Measurements from ENCODE around the gene STOX2.
"Not testable (repeated sequence)": the region's sequence is repeated elsewhere in the genome, so short reads cannot be mapped to it uniquely, and the experiment has no call there.

STOX2 gene

GRCh38 chr4:184028561-184029374 is 123.7 kb downstream of the STOX2 start:
- Mint-ChIP-seq H3K36me3 (ENCODE audit: low read depth) (no peaks in the 10 kb centered on the region), H3K4me1 (peaks cover 20% of the 10 kb centered on the region), H3K27me3 (peaks cover 7% of the 10 kb centered on the region), H3K9me3 (no peaks in the 10 kb centered on the region), H3K27ac (no peak overlapping the region), H3K4me3 (peak overlapping the region; percentile 79)
- ATAC-seq (peak; percentile 52), DNase-seq (no peak)

- no peak overlapping the region for H3K27ac Mint-ChIP-seq
- DNase-seq (no peak), ATAC-seq (no peak)
- H3K4me1 Mint-ChIP-seq: peaks cover 20% of the 10 kb centered on the region
- H3K9me3 Mint-ChIP-seq: no peaks in the 10 kb centered on the region
- H3K36me3 Mint-ChIP-seq (ENCODE audit: low read depth): no peaks in the 10 kb centered on the region
- H3K4me3 Mint-ChIP-seq: no peak overlapping the region
- H3K27me3 Mint-ChIP-seq: peaks cover 8% of the 10 kb centered on the region
These were observed 124.9 kb downstream of the STOX2 start for GRCh38 chr4:184030036-184030435.

GRCh38 chr4:184030764-184031163 is 125.7 kb downstream of the STOX2 start:
- Mint-ChIP-seq H3K27ac (no peak overlapping the region), H3K27me3 (peaks cover 9% of the 10 kb centered on the region), H3K4me3 (no peak overlapping the region), H3K36me3 (ENCODE audit: low read depth) (no peaks in the 10 kb centered on the region), H3K4me1 (peaks cover 20% of the 10 kb centered on the region), H3K9me3 (no peaks in the 10 kb centered on the region)
- no peak for DNase-seq
- no peak for ATAC-seq

- H3K9me3 Mint-ChIP-seq: no peaks in the 10 kb centered on the region
- peaks cover 20% of the 10 kb centered on the region for H3K4me1 Mint-ChIP-seq
- no peaks in the 10 kb centered on the region for H3K36me3 Mint-ChIP-seq (ENCODE audit: low read depth)
- no peak overlapping the region for H3K27ac Mint-ChIP-seq
- peaks cover 9% of the 10 kb centered on the region for H3K27me3 Mint-ChIP-seq
- DNase-seq (no peak), ATAC-seq (no peak)
- H3K4me3 Mint-ChIP-seq: no peak overlapping the region
These were observed 127.0 kb downstream of the STOX2 start for GRCh38 chr4:184032091-184032490.

GRCh38 chr4:184039963-184040383 is 134.9 kb downstream of the STOX2 start:
- Mint-ChIP-seq H3K4me1 (peaks cover 6% of the 10 kb centered on the region), H3K36me3 (ENCODE audit: low read depth) (no peaks in the 10 kb centered on the region), H3K27me3 (peaks cover 33% of the 10 kb centered on the region), H3K9me3 (no peaks in the 10 kb centered on the region), H3K27ac (no peak overlapping the region), H3K4me3 (peak overlapping the region; percentile 49)
- DNase-seq (peak; percentile 23), ATAC-seq (peak; percentile 88)

GRCh38 chr4:184041156-184041555 is 136.0 kb downstream of the STOX2 start:
- peaks cover under 1% of the 10 kb centered on the region for H3K36me3 Mint-ChIP-seq (ENCODE audit: low read depth)
- peaks cover 6% of the 10 kb centered on the region for H3K4me1 Mint-ChIP-seq
- no peak overlapping the region for H3K27ac Mint-ChIP-seq
- H3K27me3 Mint-ChIP-seq: peaks cover 34% of the 10 kb centered on the region
- no peak for ATAC-seq
- peaks cover 7% of the 10 kb centered on the region for H3K9me3 Mint-ChIP-seq
- no peak for DNase-seq
- no peak overlapping the region for H3K4me3 Mint-ChIP-seq

GRCh38 chr4:184046148-184046547 is 141.0 kb downstream of the STOX2 start:
- Mint-ChIP-seq H3K4me1 (no peaks in the 10 kb centered on the region), H3K36me3 (ENCODE audit: low read depth) (peaks cover 3% of the 10 kb centered on the region), H3K4me3 (no peak overlapping the region), H3K9me3 (peaks cover 25% of the 10 kb centered on the region), H3K27ac (no peak overlapping the region), H3K27me3 (peaks cover 28% of the 10 kb centered on the region)
- DNase-seq (no peak), ATAC-seq (no peak)

- not testable (repeated sequence) for ATAC-seq; DNase-seq; H3K4me3 Mint-ChIP-seq; H3K4me1 Mint-ChIP-seq; H3K27ac Mint-ChIP-seq; H3K36me3 Mint-ChIP-seq (ENCODE audit: low read depth)
- Mint-ChIP-seq H3K9me3 (peaks cover 23% of the 10 kb centered on the region), H3K27me3 (peaks cover 18% of the 10 kb centered on the region)
These were observed 146.2 kb downstream of the STOX2 start for GRCh38 chr4:184051262-184051661.

GRCh38 chr4:184052616-184053015 is 147.5 kb downstream of the STOX2 start:
- no peaks in the 10 kb centered on the region for H3K4me1 Mint-ChIP-seq

GRCh38 chr4:184053434-184053833 is 148.3 kb downstream of the STOX2 start:
- H3K4me3 Mint-ChIP-seq: no peak overlapping the region
- no peak overlapping the region for H3K27ac Mint-ChIP-seq
- peaks cover 9% of the 10 kb centered on the region for H3K27me3 Mint-ChIP-seq
- no peaks in the 10 kb centered on the region for H3K4me1 Mint-ChIP-seq
- peaks cover 10% of the 10 kb centered on the region for H3K9me3 Mint-ChIP-seq
- ATAC-seq (no peak), DNase-seq (no peak)
- H3K36me3 Mint-ChIP-seq (ENCODE audit: low read depth): no peaks in the 10 kb centered on the region

More at GRCh38 chr4:184052616-184053015, 147.5 kb downstream of the STOX2 start:
- no peaks in the 10 kb centered on the region for H3K36me3 Mint-ChIP-seq (ENCODE audit: low read depth)
- peaks cover 14% of the 10 kb centered on the region for H3K9me3 Mint-ChIP-seq
- H3K27ac Mint-ChIP-seq: no peak overlapping the region
- H3K27me3 Mint-ChIP-seq: peaks cover 11% of the 10 kb centered on the region
- H3K4me3 Mint-ChIP-seq: no peak overlapping the region
- no peak for ATAC-seq
- DNase-seq: no peak

- ATAC-seq: no peak
- no peaks in the 10 kb centered on the region for H3K9me3 Mint-ChIP-seq
- no peaks in the 10 kb centered on the region for H3K27me3 Mint-ChIP-seq
- no peaks in the 10 kb centered on the region for H3K36me3 Mint-ChIP-seq (ENCODE audit: low read depth)
- no peak overlapping the region for H3K27ac Mint-ChIP-seq
- no peak for DNase-seq
- H3K4me3 Mint-ChIP-seq: no peak overlapping the region
- no peaks in the 10 kb centered on the region for H3K4me1 Mint-ChIP-seq
These were observed 151.8 kb downstream of the STOX2 start for GRCh38 chr4:184056877-184057276.

- Mint-ChIP-seq H3K27ac (no peak overlapping the region), H3K4me3 (no peak overlapping the region), H3K9me3 (no peaks in the 10 kb centered on the region), H3K36me3 (ENCODE audit: low read depth) (no peaks in the 10 kb centered on the region), H3K27me3 (no peaks in the 10 kb centered on the region), H3K4me1 (no peaks in the 10 kb centered on the region)
- DNase-seq (no peak), ATAC-seq (no peak)
These were observed 152.9 kb downstream of the STOX2 start for GRCh38 chr4:184058026-184058425.

GRCh38 chr4:184059099-184059498 is 154.0 kb downstream of the STOX2 start:
- Mint-ChIP-seq H3K9me3 (no peaks in the 10 kb centered on the region), H3K36me3 (ENCODE audit: low read depth) (no peaks in the 10 kb centered on the region), H3K4me1 (no peaks in the 10 kb centered on the region), H3K27me3 (no peaks in the 10 kb centered on the region), H3K27ac (no peak overlapping the region), H3K4me3 (no peak overlapping the region)
- DNase-seq: no peak
- no peak for ATAC-seq

GRCh38 chr4:184061582-184061981 is 156.5 kb downstream of the STOX2 start:
- peaks cover 7% of the 10 kb centered on the region for H3K27me3 Mint-ChIP-seq
- no peak for DNase-seq
- ATAC-seq: no peak
- H3K4me1 Mint-ChIP-seq: no peaks in the 10 kb centered on the region
- no peaks in the 10 kb centered on the region for H3K36me3 Mint-ChIP-seq (ENCODE audit: low read depth)
- H3K27ac Mint-ChIP-seq: no peak overlapping the region
- no peak overlapping the region for H3K4me3 Mint-ChIP-seq
- no peaks in the 10 kb centered on the region for H3K9me3 Mint-ChIP-seq

GRCh38 chr4:184062769-184063168 is 157.7 kb downstream of the STOX2 start:
- ATAC-seq (no peak), DNase-seq (no peak)
- H3K36me3 Mint-ChIP-seq (ENCODE audit: low read depth): no peaks in the 10 kb centered on the region
- peaks cover 7% of the 10 kb centered on the region for H3K27me3 Mint-ChIP-seq
- no peak overlapping the region for H3K4me3 Mint-ChIP-seq
- H3K9me3 Mint-ChIP-seq: no peaks in the 10 kb centered on the region
- no peak overlapping the region for H3K27ac Mint-ChIP-seq
- H3K4me1 Mint-ChIP-seq: no peaks in the 10 kb centered on the region

All from activated naive CD8-positive, alpha-beta T cell treated with anti-CD3 and anti-CD28 coated beads, Interleukin-2, amount 50 U/mL, for 24 hours (primary cell).